Spleen (tissue), 7 donors: ENCODE data around the gene ELN.

Experiments
- POLR2A ChIP-seq, 3 donors: fragments of 450-650 bp; IDR thresholded peaks; one replicate each; pipeline ENCODE4 v1.5.1; 2017; ENCODE audit warnings: antibody characterized with exemption in 3 of 3, mild to moderate bottlenecking in 1 of 3
- TF ChIP-seq, protein P1 (sequence below), 11 experiments: fragments of 200-600 bp in 7 of 11; fragments of 450-650 bp in 4 of 11; sonication (generic) in 4 of 11; IDR thresholded peaks in 8 of 11; conservative IDR thresholded peaks in 3 of 11; 1 replicate in 7 of 11; 2 replicates in 4 of 11; pipeline versions ENCODE4 v1.4.0 to v1.8.0; 2016 to 2021; ENCODE audit warnings: antibody characterized with exemption in 11 of 11, inconsistent platforms in 4 of 11, mild to moderate bottlenecking in 1 of 11
- donor health status: DM: no; HTN: no; CAD: no; lungs with moderate emphysema.
- donor health status: DM: no; HTN: no; CAD: no.
- donor health status: DM: no; HTN: no; CAD: no.

- TF ChIP-seq, protein P1, sequence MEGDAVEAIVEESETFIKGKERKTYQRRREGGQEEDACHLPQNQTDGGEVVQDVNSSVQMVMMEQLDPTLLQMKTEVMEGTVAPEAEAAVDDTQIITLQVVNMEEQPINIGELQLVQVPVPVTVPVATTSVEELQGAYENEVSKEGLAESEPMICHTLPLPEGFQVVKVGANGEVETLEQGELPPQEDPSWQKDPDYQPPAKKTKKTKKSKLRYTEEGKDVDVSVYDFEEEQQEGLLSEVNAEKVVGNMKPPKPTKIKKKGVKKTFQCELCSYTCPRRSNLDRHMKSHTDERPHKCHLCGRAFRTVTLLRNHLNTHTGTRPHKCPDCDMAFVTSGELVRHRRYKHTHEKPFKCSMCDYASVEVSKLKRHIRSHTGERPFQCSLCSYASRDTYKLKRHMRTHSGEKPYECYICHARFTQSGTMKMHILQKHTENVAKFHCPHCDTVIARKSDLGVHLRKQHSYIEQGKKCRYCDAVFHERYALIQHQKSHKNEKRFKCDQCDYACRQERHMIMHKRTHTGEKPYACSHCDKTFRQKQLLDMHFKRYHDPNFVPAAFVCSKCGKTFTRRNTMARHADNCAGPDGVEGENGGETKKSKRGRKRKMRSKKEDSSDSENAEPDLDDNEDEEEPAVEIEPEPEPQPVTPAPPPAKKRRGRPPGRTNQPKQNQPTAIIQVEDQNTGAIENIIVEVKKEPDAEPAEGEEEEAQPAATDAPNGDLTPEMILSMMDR (IDR thresholded peaks at IDR 0.05 in 8 of 11, conservative IDR thresholded peaks at IDR 0.05 in 3 of 11) = no peak
- no peak for TF ChIP-seq POLR2A (IDR thresholded peaks at IDR 0.05)
These were observed 8.8 kb upstream of the ELN start for GRCh38 chr7:74019149-74019548.
